GM18870 (cell line): ENCODE results near the gene CIPC.

Experiments used
- ATAC-seq: cut with Tn5 transposase; IDR thresholded peaks from one replicate; pipeline ENCODE4 v1.9.1; 2021; ENCODE audit warnings: moderate library complexity; ENCODE audit not compliant: unreplicated experiment

The CIPC gene

DNA sequence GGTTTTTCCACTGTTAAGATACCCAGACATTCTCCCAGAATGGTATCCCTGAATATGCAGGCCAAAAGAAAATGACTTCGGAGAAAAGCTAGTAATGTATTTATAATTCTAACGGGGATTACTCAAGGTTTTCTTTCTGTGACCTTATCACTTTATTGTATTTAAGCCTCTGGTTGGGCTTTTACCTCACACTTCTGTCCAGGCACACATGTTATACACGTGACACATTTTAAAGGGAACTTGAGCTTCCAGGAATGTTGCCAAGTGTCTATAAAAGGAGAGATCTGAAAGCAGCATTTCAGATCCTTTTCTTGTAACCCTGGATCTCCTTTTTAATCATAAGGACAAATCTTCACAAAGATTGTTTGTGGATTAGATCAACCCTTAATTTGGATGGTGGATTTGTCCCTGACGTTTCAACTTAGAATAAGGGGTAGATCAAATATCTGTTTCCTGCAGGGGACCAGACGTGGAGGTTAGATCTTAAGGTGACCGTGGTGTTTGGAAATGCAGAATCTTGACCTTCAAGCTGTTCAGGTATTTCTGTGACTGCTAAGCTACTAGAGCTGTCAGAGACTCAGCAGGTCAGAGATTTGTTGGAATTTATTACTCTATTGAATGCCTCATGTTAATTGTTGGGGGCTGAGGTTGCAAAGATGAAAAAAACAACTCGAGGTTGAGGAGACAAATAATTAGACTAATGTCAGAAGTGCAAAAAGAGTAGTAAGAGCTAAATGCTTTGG lies 1.5 kb downstream of the CIPC start:
- ATAC-seq = no peak

DNA sequence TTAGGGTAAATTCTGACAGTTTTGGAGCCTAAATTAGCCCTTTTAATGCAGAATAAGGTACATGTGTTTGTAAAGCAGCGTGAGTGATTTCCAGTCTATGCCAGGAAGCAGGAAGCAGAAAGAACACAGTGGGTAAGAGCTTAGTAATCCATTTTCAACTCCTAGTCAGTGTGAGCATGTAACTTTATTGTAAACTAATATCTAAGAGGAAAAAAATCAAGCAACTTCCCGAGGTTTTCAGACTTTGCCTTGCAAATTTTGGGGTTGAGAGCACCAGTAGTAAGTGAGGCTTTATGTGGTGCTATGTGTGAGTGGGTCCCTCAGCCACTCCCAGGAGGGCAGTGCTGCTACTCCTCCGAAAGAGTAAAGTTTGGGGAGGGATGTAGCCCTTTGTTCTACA lies 2.9 kb downstream of the CIPC start:
- ATAC-seq = no peak

DNA sequence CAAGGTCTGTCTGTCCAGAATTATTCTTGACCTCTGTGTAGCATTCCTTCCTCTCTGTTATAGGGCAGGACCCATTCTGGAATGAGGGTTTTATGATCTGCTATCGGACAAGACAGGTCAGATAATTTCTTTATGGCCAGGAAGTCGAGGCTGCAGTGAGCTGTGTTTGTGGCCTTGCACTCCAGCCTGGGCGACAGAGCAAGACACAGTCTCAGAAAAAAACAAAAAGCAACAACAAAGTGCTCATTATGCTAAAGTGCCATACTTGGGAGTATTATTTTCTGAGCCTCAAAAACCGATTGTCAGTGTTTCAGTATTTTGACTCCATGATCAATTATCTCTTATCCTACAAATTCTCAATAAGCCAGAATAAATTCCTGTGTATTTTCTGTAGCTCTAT lies 4.1 kb downstream of the CIPC start:
- no peak for ATAC-seq

DNA sequence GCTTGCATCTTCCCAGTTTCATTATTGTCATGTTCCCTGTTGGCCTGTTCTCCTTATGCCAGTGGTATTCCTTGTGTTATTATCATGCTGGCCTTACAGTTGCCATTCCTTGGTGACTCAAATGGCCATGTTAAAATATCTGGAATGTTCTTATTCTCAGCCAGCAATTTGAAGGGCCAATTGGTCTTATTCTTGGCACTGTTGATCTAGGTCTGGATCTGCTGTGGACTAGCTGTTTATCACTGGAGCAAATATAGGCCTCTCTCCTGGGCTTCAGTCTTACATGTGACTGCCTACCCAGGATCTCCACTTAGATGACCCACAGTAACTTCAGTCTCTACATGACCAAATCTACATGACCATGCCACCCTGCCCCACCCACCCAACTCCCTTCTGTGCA lies 5.4 kb downstream of the CIPC start:
- no peak for ATAC-seq

DNA sequence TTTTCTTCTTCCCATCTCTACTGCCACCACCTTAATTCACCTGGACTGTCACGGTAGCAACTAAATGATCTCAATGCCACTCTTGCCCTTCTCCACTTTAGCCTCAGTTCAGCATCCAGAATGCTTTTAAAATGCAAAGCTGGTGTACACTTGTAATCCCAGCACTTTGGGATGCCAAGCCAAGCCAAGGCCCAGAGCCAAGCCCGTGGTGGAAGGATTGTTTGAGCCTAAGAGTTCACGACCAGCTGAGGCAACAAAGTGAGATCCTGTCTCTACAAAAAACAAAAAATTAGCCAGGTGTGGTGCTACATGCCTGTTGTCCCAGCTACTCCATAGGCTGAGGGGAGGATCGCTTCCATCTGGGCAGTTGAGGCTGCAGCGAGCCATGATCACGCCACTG lies 5.9 kb downstream of the CIPC start:
- no peak for ATAC-seq

DNA sequence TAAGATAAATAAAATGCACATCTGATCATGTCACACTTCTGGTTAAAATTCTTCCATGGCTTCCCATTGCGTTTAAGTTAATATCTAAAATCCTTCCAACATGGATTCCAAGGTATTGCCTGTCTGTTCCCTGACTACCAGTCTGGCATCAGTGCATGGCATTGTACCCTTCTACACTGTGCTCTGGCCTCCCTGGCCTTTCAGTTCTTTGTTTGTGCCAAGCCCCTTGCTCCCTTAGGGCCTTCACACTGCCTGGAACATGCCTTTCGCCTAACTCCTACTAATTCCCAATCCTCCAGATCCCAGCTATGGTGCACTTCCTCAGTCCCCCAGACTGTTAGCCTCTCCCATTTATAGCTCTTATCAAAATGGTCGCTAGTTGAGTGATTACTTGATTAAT lies 6.3 kb downstream of the CIPC start:
- ATAC-seq = no peak

DNA sequence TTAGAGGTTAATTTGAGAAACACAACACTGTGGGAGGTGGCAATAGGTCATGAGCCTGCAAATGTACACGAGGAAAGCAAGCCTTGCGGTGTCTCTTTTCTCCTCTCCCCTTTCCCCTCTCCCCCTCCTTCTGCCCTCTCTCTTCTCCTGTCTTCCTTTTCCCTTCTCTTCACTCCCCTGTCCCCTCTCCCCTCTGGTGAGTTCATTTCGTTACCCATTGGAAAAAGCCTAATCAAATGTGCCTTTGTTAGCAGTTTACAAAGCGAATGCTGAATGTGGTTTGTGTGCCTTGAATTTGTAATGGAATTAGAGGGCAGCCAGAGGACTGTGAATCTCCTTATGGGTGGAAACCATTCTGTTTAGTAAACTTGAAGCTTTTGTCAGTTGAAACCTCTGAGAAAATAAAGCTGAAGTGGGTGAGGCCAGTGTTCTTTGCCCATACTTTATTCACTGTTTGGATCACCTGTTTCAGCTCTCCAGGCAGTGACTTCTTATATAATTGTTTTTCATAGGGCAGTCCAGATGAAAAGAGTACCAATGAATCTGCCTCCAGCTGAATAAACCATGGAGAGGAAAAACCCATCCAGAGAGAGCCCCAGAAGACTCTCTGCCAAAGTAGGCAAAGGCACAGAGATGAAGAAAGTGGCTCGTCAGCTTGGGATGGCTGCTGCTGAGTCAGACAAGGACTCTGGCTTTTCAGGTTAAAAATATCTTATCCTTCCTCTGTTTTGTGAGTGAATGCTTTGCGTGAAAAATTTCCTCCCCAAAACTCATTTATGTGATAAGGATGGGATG lies 7.3 kb downstream of the CIPC start:
- no peak for ATAC-seq

DNA sequence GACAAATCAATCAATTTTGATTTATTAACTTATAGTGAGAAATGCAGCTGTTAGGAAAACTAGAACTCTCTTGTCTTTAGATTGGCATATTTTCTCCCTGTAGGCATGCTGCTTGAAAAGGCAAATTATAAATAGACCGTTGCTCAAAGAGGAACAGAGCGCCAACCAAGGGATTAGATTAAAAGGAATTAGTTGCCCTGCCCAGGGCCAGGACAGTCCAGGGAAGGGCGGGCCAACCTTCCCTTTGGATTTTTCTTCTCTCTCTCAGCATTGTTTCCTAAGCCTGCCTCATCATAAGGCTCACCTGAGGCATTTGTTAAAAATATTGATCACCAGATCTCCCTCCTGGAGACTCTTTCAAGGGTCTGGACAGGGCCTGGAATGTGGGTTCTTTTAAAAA lies 8.6 kb downstream of the CIPC start:
- no peak for ATAC-seq

DNA sequence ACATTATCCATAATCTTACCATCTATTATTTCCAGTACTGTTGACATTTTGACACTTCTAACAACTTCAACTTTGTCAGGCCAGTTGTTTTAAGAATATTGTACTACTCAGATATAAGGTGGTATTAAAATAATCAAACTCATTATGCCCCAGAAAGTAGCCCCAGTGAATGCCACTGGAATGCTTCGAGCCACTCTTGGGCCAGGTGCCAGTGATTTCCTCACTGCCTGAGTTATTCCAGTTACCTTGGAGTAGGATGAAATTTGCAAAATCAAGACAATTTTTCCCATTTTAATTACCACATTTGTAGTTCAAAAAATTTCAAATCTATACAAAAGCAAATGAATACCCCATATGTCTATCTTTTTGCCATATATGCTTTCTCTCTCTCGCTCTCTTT lies 9.2 kb downstream of the CIPC start:
- no peak for ATAC-seq

DNA sequence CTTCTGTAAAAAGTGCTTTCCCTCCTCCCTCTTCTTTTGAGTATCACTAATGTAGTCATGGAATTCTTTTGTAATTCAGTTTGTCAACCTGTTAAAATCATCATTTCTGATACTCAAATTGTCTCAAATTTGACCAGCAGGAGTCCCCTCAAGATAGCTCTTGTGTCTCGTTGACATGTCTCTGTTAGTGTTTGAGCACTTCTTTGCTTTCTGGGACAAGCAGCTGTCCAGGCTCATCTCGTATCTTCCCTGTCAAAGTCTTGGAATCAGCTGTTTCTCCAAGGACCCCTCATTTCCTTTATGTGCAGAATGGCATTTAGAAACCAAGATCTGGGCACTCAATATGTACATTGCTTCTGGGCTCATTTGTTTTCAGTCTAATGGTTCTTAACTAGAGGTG lies 10.7 kb downstream of the CIPC start:
- no peak for ATAC-seq

DNA sequence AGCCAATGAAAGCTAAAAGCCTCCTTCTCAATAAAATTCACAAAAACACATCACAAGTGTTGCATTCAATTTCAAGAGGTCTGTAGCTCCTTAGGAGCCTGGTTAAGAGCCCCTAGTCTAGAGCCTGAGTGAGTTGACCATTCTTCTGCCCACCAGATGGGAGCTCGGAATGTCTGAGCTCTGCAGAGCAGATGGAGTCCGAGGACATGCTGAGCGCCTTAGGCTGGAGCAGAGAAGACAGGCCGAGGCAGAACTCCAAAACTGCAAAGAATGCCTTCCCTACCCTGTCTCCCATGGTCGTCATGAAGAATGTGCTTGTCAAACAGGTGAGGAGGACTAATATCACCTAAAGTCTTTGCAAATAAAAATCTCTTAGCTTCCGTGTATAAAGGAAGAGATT lies 11.6 kb downstream of the CIPC start:
- ATAC-seq = no peak

DNA sequence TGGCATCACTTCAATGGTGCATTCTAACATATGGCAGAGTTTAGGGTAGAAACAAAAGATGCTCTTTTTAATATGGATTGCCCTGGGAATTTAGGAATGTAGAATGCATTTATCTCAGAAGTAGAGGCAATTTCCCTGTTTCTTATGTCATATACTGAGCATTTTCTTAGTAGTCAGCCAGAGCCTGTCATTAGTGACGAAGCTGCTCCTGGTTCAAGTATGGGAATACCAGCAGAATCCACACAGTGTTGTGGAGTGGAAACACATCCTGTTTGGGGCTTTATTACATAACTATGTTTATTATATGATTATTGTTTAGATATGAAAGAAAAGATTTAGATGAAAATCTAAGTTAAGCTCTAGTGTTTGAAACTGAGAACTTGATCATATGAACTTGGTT lies 12.2 kb downstream of the CIPC start:
- ATAC-seq = no peak

DNA sequence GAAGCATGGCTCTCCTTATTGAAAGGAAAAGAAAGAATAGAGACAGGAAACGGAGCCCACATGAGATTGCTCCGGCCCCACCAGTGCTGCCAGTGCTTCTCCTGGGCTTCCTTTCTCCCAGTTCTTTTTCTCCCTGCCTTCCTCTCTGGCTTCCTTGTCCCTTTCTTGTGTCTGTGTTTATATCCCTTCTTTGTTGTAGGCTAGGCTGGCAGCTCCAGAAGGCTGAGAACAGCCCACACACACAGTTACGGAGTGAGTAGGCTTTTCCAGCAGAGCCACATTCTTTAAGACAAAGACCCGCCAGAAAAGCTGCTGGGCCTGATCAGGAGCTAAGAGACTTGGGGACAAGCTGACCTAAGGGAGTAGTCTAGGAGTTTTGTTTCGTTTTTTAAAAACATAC lies 13.0 kb downstream of the CIPC start:
- no peak for ATAC-seq

DNA sequence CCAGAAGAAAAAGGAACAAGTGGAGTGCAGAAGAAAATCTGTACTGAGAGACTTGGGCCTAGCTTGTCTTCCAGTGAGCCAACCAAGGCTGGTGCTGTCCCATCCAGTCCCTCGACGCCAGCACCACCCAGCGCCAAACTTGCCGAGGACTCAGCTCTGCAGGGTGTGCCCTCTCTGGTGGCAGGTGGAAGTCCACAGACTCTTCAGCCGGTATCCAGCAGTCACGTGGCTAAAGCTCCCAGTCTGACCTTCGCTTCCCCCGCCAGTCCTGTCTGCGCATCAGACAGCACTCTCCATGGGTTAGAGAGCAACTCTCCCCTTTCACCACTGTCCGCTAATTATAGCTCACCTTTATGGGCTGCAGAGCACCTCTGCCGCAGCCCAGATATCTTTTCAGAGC lies 15.6 kb downstream of the CIPC start:
- no peak for ATAC-seq

DNA sequence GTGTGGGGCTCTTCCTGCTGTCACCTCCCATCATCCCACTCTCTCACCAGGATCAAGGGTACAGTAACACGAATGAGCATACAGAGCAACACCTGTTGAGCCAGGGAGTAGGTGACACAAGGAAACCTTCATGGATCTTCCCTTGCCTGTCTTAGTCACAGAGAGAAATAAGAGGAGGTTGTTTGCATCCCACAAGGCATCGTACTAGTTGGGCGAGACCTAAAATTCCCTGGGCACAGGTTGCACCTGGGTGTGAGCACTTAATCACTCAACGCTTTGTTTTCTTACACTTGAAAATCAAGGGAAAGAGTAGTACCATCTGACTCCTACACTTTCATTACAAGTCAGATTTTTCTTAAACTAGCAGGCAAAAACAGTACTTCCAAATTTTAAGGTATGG lies 16.6 kb downstream of the CIPC start:
- ATAC-seq = no peak

DNA sequence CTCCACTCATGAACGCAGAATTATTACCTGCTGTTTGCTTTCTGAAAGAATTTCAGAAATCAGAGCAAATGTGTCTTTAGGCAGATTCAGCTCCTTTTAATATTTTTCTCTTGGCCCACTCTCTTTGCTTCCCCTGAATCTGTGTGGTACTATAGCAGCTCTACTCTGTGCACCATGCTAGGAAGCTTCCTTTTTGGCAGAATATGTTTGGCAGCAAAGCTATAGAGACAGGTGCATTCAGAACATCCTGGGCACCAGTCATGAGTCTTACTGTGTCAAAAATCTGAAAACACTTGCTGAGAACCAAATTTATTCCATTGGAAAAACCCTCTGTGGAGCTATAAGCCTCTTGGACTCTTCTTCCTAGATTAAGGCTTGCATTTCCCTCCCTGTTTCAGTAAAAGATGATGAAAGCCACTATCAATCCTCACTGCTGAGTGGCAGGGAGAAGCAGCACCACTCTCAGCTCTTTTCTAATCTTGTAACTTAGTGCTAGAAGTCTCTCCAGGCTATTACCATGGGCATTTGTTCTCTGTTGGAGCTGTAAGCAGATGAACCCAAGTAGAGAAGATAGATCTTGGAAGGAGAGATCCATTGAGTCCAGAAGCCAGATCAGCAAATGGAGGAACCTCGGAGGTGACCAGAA lies 18.2 kb downstream of the CIPC start:
- ATAC-seq = no peak

DNA sequence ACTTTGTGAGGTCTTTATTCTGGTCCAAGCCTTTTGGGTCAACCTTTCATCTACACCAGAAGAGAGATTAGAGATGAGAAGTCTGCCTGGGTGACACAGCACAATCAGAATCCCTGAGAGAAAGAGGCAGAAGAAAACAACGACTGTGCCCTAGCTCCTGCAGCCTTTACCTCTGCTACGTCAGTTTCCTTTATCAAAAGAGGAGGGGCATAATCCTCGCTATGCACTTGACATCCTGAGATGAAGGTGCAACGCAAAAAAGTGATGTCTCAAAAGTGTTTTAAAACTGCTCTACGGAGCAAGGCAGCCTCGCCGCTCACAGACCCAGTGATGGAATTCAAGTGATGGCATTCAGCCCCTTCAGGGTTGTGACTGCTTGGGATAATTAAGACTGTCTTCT lies 21.8 kb downstream of the CIPC start:
- ATAC-seq = no peak

DNA sequence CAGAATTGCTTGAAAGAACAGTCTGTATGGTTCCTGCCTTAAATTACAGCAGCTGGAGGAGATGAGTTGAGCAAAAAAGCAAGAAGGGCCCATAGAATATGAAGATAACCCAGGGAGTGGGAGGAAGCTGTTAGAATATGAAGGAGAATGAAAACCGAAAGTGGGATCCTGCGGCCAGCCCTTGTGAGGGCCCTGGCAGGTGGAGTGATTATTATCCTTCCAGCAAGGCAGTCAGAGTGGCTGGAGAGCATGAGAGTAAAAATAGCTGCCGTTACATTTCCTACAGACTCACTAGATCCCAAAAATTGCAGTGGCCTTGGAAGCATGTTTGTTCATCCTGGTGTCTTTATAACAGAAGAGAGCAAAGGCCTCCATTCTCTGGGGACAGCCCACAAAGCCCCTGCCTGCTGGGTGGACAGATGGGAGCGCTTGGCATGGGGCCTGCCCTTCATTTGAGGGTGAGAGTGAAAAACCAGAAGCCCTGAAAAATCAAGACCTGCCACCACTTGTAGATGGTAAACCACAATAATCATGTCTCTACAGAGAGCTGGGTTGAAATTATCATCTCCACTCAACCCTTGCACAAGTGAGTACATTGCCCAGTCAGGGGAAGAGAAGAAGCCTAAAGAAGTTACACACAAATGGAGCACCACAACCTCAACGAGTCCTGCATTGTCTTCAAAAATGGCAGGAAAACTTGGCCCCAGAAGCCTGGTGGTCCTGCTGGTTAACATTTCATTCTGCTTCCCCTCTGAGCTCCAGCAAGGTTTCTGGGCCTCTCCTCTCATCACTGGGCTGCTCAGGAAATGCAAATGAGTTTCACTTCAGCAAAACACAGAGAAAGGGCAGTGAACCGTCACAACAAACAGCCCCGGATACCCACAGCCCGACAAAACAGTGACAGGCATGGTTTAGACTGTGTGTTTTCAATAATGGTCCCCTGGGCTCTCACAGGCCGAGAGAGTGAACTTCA lies 23.0 kb downstream of the CIPC start:
- ATAC-seq = peak; percentile 86

DNA sequence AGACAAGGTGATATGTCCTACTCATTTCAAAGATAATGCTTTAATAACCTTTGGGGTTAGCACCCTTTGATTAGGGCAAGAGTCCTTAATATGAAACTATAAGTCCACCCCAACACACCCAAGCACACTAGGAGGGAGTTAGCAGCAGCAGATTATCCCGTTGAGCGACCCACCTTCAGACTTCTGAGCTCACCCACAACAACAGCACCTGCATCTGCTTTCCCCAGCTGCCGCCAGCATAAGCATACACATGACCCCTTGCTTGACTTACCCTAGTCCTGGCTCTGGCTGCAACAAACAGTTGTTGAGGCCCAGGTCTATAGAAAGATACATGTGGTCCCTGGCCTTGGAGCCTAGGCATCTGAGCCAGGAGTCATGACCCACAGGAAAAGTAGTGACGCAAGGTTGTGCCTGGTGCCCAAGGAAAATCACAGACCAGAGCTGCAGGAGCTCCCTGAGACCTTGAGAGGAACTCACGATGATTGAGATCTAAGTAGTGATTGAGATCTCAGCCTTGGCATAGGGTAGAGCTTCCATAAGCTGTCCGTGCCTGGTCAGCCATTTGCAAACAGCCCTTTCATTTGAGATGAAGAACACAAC lies 24.6 kb downstream of the CIPC start:
- no peak for ATAC-seq
